Measurements from ENCODE around the gene ADAMTSL1. TPM values are rescaled to one million over a fixed set of nuclear protein-coding genes. Genes with fewer than 3 reads are reported as not detected.

ADAMTSL1 gene
- total RNA-seq, 1 experiment from 2014 or later = 0.94 TPM

- TF ChIP-seq, protein P1, sequence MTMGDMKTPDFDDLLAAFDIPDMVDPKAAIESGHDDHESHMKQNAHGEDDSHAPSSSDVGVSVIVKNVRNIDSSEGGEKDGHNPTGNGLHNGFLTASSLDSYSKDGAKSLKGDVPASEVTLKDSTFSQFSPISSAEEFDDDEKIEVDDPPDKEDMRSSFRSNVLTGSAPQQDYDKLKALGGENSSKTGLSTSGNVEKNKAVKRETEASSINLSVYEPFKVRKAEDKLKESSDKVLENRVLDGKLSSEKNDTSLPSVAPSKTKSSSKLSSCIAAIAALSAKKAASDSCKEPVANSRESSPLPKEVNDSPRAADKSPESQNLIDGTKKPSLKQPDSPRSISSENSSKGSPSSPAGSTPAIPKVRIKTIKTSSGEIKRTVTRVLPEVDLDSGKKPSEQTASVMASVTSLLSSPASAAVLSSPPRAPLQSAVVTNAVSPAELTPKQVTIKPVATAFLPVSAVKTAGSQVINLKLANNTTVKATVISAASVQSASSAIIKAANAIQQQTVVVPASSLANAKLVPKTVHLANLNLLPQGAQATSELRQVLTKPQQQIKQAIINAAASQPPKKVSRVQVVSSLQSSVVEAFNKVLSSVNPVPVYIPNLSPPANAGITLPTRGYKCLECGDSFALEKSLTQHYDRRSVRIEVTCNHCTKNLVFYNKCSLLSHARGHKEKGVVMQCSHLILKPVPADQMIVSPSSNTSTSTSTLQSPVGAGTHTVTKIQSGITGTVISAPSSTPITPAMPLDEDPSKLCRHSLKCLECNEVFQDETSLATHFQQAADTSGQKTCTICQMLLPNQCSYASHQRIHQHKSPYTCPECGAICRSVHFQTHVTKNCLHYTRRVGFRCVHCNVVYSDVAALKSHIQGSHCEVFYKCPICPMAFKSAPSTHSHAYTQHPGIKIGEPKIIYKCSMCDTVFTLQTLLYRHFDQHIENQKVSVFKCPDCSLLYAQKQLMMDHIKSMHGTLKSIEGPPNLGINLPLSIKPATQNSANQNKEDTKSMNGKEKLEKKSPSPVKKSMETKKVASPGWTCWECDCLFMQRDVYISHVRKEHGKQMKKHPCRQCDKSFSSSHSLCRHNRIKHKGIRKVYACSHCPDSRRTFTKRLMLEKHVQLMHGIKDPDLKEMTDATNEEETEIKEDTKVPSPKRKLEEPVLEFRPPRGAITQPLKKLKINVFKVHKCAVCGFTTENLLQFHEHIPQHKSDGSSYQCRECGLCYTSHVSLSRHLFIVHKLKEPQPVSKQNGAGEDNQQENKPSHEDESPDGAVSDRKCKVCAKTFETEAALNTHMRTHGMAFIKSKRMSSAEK (CRISPR knock-in tag; IDR thresholded peaks at IDR 0.05; ENCODE audit: borderline replicate concordance) = no peak
Observed at GRCh38 chr9:18770131-18770908, 296.4 kb downstream of the ADAMTSL1 start (continued).

GRCh38 chr9:18771011-18771410 is 297.1 kb downstream of the ADAMTSL1 start:
- ATAC-seq (no peak), DNase-seq (ENCODE audit: low spot score) (no peak)
- H3K27ac Mint-ChIP-seq = no peak overlapping the region
- H3K4me1 Mint-ChIP-seq = no peaks in the 10 kb centered on the region
- TF ChIP-seq ZNF263 (CRISPR knock-in tag; IDR thresholded peaks at IDR 0.05; ENCODE audit: low read depth) (no peak), EMX1 (CRISPR knock-in tag; IDR thresholded peaks at IDR 0.05) (no peak), ZNF232 (CRISPR knock-in tag; IDR thresholded peaks at IDR 0.05) (no peak), FOXP4 (CRISPR knock-in tag; IDR thresholded peaks at IDR 0.05) (no peak), ZNF317 (CRISPR knock-in tag; IDR thresholded peaks at IDR 0.05; ENCODE audit: borderline replicate concordance, low read depth) (no peak), TEAD1 (CRISPR knock-in tag; IDR thresholded peaks at IDR 0.05) (no peak)
- H3K36me3 Mint-ChIP-seq = no peaks in the 10 kb centered on the region
- ChIA-PET CTCF (no interaction called here), POLR2A (interaction anchor here (0.8 kb wide), 1 partner anchor 1379 kb away, joined by 5 read pairs; no protein-coding TSS in a partner anchor)
- no peaks in the 10 kb centered on the region for H3K27me3 Mint-ChIP-seq (ENCODE audit: low read depth)
- no peak overlapping the region for H3K4me3 Mint-ChIP-seq
- H3K9me3 Mint-ChIP-seq = no peaks in the 10 kb centered on the region

DNA sequence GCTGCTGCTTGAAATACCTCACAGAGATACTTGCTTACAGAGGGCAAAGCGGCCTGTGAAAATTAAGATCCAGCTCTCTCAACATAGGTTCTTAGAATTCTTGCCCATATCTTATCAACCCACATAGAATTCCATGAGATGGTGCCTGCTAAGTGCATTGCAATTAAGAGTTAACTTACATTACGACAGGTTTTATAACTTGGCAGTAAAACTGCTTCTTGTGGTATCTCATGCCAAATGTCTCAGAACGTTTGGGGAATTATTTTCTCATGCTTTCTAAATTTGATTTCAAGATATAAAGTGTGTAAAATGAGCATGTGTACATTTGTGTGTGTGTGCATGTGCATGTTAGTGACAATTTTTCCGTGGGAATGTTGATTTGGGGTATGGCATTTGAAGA is 297.8 kb downstream of the ADAMTSL1 start:
- POLR2A ChIA-PET = interaction anchor here (0.5 to 0.7 kb wide), 2 partner anchors 112 to 277 kb away, joined by 3 to 6 read pairs; no protein-coding TSS in a partner anchor
- H3K27me3 Mint-ChIP-seq (ENCODE audit: low read depth) = no peaks in the 10 kb centered on the region

More for the DNA sequence above, 297.8 kb downstream of the ADAMTSL1 start:
- Mint-ChIP-seq H3K36me3 (no peaks in the 10 kb centered on the region), H3K9me3 (no peaks in the 10 kb centered on the region), H3K4me1 (no peaks in the 10 kb centered on the region), H3K27ac (no peak overlapping the region), H3K4me3 (no peak overlapping the region)
- TF ChIP-seq MAX (CRISPR knock-in tag; IDR thresholded peaks at IDR 0.05) (no peak), ZNF423 (CRISPR knock-in tag; IDR thresholded peaks at IDR 0.05) (no peak), CREB1 (CRISPR knock-in tag; IDR thresholded peaks at IDR 0.05) (no peak), OVOL2 (CRISPR knock-in tag; IDR thresholded peaks at IDR 0.05; ENCODE audit: borderline replicate concordance) (no peak)
- TF ChIP-seq, protein P2, sequence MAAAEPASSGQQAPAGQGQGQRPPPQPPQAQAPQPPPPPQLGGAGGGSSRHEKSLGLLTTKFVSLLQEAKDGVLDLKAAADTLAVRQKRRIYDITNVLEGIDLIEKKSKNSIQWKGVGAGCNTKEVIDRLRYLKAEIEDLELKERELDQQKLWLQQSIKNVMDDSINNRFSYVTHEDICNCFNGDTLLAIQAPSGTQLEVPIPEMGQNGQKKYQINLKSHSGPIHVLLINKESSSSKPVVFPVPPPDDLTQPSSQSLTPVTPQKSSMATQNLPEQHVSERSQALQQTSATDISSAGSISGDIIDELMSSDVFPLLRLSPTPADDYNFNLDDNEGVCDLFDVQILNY (CRISPR knock-in tag; IDR thresholded peaks at IDR 0.05) = no peak
- TF ChIP-seq, protein P3, sequence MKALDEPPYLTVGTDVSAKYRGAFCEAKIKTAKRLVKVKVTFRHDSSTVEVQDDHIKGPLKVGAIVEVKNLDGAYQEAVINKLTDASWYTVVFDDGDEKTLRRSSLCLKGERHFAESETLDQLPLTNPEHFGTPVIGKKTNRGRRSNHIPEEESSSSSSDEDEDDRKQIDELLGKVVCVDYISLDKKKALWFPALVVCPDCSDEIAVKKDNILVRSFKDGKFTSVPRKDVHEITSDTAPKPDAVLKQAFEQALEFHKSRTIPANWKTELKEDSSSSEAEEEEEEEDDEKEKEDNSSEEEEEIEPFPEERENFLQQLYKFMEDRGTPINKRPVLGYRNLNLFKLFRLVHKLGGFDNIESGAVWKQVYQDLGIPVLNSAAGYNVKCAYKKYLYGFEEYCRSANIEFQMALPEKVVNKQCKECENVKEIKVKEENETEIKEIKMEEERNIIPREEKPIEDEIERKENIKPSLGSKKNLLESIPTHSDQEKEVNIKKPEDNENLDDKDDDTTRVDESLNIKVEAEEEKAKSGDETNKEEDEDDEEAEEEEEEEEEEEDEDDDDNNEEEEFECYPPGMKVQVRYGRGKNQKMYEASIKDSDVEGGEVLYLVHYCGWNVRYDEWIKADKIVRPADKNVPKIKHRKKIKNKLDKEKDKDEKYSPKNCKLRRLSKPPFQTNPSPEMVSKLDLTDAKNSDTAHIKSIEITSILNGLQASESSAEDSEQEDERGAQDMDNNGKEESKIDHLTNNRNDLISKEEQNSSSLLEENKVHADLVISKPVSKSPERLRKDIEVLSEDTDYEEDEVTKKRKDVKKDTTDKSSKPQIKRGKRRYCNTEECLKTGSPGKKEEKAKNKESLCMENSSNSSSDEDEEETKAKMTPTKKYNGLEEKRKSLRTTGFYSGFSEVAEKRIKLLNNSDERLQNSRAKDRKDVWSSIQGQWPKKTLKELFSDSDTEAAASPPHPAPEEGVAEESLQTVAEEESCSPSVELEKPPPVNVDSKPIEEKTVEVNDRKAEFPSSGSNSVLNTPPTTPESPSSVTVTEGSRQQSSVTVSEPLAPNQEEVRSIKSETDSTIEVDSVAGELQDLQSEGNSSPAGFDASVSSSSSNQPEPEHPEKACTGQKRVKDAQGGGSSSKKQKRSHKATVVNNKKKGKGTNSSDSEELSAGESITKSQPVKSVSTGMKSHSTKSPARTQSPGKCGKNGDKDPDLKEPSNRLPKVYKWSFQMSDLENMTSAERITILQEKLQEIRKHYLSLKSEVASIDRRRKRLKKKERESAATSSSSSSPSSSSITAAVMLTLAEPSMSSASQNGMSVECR (CRISPR knock-in tag; IDR thresholded peaks at IDR 0.05; ENCODE audit: borderline replicate concordance) = no peak
- DNase-seq (ENCODE audit: low spot score) = no peak
- ATAC-seq = no peak
- CTCF ChIA-PET = interaction anchor here (0.5 to 0.6 kb wide), 2 partner anchors 91 to 315 kb away, joined by 3 to 4 read pairs; no protein-coding TSS in a partner anchor
